Stimulated activated CD4-positive, alpha-beta T cell treated with anti-CD3 and anti-CD28 coated beads, Interleukin-15, amount 100 ng/mL, for 48 hours (primary cell): ENCODE results near the gene HBQ1.
"Not testable (repeated sequence)": the region's sequence is repeated elsewhere in the genome, so short reads cannot be mapped to it uniquely, and the experiment has no call there.

Experiments
- DNase-seq, 2 donors: peaks; one replicate each; pipeline ENCODE4 v3.0.0-alpha.2; 2020; ENCODE audit warnings: low read depth in 2 of 2

Gene HBQ1

DNA sequence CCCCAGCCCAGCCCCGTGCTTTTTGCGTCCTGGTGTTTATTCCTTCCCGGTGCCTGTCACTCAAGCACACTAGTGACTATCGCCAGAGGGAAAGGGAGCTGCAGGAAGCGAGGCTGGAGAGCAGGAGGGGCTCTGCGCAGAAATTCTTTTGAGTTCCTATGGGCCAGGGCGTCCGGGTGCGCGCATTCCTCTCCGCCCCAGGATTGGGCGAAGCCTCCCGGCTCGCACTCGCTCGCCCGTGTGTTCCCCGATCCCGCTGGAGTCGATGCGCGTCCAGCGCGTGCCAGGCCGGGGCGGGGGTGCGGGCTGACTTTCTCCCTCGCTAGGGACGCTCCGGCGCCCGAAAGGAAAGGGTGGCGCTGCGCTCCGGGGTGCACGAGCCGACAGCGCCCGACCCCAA lies 4.3 kb upstream of the HBQ1 start:
- not testable (repeated sequence) for DNase-seq

DNA sequence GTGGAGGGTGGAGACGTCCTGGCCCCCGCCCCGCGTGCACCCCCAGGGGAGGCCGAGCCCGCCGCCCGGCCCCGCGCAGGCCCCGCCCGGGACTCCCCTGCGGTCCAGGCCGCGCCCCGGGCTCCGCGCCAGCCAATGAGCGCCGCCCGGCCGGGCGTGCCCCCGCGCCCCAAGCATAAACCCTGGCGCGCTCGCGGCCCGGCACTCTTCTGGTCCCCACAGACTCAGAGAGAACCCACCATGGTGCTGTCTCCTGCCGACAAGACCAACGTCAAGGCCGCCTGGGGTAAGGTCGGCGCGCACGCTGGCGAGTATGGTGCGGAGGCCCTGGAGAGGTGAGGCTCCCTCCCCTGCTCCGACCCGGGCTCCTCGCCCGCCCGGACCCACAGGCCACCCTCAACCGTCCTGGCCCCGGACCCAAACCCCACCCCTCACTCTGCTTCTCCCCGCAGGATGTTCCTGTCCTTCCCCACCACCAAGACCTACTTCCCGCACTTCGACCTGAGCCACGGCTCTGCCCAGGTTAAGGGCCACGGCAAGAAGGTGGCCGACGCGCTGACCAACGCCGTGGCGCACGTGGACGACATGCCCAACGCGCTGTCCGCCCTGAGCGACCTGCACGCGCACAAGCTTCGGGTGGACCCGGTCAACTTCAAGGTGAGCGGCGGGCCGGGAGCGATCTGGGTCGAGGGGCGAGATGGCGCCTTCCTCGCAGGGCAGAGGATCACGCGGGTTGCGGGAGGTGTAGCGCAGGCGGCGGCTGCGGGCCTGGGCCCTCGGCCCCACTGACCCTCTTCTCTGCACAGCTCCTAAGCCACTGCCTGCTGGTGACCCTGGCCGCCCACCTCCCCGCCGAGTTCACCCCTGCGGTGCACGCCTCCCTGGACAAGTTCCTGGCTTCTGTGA lies 3.5 kb upstream of the HBQ1 start, which contains the start of gene HBA1:
Gene HBA1 (plus strand): TSS at position 204 of the 906 bp plus-strand sequence. CDS start 37 bp downstream, at position 241.
- DNase-seq: not testable (repeated sequence)

DNA sequence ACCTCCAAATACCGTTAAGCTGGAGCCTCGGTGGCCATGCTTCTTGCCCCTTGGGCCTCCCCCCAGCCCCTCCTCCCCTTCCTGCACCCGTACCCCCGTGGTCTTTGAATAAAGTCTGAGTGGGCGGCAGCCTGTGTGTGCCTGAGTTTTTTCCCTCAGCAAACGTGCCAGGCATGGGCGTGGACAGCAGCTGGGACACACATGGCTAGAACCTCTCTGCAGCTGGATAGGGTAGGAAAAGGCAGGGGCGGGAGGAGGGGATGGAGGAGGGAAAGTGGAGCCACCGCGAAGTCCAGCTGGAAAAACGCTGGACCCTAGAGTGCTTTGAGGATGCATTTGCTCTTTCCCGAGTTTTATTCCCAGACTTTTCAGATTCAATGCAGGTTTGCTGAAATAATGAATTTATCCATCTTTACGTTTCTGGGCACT lies 2.9 kb upstream of the HBQ1 start:
- no peak for DNase-seq

DNA sequence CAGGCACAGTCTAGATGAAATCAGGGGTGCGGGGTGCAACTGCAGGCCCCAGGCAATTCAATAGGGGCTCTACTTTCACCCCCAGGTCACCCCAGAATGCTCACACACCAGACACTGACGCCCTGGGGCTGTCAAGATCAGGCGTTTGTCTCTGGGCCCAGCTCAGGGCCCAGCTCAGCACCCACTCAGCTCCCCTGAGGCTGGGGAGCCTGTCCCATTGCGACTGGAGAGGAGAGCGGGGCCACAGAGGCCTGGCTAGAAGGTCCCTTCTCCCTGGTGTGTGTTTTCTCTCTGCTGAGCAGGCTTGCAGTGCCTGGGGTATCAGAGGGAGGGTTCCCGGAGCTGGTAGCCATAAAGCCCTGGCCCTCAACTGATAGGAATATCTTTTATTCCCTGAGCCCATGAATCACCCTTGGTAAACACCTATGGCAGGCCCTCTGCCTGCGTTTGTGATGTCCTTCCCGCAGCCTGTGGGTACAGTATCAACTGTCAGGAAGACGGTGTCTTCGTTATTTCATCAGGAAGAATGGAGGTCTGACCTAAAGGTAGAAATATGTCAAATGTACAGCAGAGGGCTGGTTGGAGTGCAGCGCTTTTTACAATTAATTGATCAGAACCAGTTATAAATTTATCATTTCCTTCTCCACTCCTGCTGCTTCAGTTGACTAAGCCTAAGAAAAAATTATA lies 2.1 kb upstream of the HBQ1 start:
- no peak for DNase-seq

DNA sequence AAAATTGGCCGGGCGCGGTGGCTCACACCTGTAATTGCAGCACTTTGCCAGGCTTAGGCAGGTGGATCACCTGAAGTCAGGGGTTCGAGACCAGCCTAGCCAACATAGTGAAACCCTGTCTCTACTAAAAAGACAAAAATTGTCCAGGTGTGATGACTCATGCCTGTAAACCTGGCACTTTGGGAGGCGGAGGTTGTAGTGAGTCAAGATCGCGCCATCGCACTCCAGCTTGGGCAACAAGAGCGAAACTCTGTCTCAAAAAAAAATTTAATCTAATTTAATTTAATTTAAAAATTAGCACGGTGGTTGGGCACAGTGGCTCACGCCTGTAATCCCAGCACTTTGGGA lies 1.6 kb upstream of the HBQ1 start:
- no peak for DNase-seq

DNA sequence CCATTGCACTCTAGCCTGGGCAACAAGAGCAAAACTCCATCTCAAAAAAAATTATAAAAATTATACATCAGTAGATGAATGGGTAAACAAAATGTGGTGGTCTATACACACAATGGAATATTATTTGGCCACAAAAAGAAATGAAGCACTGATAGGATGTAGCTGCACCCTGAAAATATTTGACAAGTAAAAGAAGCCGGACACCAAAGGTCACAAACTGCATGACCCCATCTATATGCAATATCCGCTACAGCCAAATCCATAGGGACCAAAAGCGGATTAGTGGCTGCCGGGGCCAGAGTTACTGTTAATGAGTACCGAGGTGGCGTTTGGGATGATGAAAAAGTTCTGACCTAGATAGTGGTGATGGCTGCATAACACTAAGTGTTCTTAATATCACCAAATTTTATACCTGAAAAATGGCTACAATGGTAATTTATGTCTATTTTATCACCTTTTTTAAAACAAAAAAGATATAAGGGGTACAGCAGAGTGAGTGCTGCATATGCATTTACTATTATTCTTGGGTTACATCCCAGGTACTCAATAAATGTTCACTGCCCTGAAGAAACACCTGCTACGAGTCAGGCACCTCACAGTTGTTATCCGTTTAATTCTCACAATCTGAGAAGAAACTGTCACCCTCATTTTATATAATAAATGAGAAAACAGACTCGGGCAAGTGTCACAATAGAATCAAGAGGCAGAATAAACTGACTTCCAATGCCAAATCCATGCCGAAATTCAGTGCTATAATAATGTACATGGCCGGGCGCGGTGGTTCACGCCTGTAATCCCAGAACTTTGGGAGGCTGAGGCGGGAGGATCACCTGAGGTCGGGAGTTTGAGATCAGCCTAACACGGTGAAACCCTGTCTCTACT lies 807 bp upstream of the HBQ1 start:
- DNase-seq: no peak

DNA sequence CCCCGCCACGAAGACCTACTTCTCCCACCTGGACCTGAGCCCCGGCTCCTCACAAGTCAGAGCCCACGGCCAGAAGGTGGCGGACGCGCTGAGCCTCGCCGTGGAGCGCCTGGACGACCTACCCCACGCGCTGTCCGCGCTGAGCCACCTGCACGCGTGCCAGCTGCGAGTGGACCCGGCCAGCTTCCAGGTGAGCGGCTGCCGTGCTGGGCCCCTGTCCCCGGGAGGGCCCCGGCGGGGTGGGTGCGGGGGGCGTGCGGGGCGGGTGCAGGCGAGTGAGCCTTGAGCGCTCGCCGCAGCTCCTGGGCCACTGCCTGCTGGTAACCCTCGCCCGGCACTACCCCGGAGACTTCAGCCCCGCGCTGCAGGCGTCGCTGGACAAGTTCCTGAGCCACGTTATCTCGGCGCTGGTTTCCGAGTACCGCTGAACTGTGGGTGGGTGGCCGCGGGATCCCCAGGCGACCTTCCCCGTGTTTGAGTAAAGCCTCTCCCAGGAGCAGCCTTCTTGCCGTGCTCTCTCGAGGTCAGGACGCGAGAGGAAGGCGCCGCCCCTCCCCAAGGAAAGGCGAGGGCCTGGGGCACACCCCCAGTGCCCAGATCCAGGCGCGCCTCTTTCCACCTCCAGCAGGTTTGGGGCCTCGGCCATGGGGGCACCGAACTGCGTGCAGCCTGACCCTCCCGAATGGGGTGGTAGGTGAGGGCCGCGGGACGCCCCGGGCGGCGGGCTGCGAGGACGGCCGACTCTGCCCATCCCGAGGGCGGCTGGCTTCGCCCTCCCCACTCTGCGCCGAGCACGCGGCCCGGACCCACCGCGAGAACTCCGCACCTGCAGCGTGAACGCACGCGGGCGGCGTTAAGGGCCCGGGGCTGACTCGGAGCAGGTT lies 664 bp downstream of the HBQ1 start:
- DNase-seq: peak; percentile 80 to 85

DNA sequence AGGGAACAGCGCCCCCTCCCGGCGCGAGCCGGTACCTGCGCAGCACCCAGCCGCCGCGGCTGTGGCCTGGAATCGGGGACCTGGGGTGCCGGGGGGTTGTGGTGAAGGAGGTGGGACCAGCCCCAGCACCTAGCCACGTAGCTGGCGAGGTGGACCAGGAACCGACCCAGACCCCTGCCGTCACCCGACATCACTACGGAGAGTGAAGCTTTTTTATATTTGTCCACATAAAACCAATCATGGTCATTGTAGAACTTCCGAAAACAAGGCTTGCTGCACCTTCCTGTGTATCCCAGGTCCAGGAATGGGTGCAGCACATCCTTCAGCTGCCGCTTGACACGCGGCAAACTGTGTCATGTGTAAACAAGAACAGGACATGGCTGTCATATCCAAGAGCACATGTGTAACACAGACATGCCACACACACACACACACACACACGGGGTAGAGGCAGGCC lies 1.3 kb downstream of the HBQ1 start:
- no peak for DNase-seq

DNA sequence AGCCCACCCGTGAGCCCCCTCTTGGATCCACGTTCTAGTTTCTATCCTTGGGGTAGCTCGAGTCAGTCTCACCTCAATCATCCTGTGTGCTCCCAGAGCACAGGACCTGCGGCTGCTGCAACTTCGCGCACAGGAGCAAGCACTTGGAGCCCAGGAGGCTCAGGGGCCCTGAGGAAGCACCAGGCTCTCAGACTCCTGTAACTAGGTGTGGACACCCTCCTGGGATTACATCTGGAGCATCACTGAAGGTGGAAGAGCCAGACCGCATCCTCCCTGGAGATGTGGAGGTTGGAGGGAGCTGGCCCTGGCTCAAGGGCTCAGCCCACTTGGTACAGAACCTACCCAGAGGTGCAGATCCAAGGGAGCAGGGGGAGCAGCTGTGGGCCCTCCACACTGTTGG lies 2.7 kb downstream of the HBQ1 start:
- DNase-seq: no peak

DNA sequence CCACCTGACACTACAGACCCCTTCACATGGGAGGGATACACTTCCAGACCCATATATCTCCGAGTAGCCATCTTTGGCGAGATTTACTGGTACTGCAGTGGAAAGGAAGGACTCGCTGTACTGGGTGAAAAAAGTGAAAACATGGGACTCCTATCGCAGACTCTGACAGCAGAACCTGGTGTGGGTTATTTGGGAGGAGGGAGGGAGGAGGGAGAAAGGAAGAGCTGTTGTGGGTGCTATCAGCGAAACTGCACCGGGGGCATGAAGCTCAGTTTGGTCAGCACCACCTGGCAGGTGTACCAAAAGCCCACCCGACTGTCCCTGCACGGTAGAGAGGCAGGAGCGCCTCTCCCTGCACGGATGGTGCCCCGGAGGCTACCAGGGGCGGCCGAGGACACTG lies 5.0 kb downstream of the HBQ1 start:
- DNase-seq: no peak

DNA sequence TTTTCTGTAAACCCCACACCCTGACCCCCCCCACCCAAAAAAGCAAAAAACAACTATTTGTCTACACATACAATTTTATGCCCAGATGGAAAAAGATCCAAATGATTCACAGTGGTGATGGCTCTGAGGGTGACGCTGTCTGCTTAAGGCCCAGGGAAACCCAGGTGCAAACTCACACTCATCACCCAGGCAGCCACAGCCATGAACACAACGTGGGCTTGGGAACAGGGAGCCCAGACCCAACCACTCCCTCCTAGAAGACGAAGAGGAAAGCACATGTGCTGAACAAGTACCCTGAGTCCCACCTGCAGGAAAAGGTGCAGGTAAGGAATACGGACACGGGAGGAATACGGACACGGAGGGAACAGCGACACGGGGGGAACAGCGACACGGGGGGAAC lies 5.4 kb downstream of the HBQ1 start:
- DNase-seq: no peak

DNA sequence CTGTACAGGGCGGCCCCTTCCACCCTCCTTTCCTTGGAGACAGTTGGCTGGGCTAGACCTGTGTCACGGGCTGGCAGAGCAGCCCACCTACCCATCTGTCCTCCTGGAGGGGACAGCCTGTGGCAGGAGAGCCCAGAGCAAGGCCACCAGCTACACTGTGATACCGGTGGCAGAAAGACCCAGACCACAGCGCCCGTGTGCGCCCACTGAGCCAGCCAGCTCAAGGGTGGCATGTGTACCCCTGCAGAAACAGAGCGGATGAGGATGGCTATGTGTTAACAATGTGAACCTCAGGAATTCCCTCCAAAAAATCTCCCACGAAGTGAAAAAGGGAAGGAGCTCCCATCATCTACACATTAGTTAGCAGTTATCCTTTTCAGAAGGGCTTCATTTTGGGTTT lies 7.1 kb downstream of the HBQ1 start:
- DNase-seq: no peak

DNA sequence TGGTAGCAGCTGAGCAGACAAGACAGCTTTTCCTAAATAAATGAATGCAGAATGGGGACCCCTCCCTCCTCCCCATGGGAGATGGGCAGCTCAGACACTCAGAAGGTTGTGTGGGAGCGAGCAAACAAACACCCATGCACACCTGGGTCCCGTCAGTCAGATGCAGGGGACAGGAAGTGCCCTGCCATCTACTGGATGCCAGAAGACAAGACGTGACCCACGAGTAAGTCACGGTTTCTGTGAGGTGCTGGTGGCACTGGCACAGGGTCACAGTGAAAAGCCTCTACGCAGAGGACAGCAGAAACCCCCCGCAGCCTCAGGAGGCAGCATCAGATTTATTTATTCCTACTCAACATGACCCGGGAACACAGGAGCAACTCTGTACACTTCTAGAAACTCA lies 8.4 kb downstream of the HBQ1 start:
- DNase-seq: no peak

DNA sequence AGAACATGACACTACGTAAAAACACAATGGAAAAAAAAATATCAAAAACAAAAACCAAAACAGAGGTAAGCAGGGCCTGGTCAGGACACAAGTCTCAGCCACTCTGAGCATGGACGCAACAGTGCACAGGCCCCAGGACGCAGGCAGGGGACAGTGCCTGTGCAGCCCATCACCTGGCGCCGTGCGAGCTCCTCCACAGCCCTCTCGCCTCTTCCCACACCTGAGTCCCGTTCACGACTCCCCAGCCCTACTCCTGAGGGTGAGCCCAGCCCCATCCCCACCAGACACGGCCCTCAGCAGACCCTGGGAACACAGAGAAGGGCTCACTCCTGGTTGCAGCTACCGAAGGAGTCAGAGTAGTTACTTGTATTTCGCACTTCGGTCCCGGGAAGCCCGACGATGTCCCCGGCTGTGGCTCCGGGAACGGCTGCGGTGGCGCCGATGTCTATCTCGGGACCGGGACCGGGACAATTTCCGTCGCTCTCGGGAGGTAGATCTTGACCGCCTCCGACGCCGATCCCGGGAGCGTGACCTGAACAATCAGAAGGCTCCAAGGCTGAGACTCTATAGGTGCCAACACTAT lies 9.4 kb downstream of the HBQ1 start:
- no peak for DNase-seq

DNA sequence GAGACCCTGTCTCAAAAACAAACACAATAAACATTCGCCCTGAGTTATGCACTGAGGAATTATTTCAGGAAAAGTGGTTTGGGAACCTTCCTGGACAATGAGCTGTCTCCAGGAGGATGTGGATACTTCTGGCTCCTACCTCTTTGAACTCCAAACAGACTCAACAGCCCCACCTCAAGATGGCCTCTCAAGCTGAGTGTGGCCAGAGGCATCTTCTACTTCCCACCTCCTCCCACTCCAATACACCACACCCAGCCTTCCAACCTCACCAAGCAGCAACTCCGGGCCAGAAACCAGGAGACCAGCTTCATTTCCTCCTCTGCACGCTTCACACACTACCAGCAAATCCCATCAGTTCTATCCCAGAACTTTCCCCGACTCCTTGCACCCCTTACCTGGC lies 11.6 kb downstream of the HBQ1 start:
- DNase-seq: no peak

DNA sequence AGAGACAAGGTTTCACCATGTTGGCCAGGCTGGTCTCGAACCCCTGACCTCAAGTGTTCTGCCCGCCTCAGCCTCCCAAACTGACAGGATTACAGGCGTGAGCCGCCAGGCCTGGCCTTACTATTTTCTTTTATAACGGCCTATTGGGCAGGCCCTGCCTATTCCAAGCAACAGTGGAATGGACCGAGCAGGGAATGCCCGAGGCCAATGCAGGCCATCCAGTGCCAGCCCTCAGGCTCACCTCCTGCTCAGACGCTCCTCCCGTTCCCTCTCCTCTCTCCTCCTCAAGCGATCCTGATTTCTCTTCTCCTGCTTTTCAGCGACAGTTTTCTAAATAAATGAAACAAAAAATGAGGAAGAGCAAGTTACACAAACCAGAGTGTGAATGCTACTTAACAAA lies 12.4 kb downstream of the HBQ1 start:
- DNase-seq: no peak

DNA sequence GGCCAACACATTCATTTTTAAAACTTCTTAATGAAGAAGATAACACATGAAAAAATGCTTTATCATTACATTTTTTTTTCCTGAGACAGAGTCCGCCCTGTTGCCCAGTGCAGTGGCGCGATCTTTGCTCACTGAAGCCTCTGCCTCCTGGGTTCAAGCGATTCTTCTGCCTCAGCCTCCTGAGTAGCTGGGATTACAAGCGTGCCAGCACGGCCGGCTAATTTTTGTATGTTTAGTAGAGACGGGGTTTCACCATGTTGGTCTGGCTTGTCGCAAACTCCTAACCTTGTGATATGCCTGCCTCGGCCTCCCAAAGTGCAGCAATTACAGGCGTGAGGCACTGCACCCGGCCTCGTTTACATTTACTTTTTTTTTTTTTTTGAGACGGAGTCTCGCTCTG lies 13.2 kb downstream of the HBQ1 start:
- DNase-seq: no peak

DNA sequence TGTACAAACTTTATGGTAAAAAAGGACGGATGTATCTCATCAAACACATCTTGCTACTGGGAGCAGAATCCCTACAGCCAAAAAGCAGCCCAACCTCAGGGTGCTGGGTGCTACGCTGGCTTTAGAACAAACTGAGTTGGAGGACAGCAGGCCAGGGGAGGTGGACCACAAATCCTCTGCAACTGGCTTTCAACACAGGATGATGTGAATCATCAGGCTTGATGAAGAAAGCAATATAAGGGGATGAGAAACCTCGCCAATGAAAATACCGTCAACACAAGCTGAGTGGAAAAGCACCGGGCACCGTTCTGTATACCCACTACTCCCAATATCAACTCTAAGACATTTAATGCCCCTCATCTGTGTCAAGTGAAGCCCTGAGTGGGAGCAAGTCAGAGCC lies 14.3 kb downstream of the HBQ1 start:
- DNase-seq: no peak

DNA sequence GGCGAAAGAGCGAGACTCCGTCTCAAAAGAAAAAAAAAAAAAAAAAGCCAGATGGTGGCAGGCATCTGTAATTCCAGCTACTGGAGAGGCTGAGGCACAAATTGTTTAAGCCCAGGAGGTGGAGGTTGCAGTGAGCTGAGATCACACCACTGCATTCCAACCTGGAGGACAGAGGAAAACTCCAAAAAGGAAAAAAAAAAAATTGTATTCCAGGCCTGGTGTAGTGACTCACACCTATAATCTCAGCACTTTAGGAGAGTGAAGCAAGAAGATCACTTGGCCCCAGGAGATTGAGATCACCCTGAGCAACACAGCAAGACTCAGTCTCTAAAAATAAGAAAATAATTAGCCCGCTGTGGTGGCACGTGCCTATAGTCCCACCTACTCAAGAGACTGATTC lies 20.1 kb downstream of the HBQ1 start:
- DNase-seq: no peak

DNA sequence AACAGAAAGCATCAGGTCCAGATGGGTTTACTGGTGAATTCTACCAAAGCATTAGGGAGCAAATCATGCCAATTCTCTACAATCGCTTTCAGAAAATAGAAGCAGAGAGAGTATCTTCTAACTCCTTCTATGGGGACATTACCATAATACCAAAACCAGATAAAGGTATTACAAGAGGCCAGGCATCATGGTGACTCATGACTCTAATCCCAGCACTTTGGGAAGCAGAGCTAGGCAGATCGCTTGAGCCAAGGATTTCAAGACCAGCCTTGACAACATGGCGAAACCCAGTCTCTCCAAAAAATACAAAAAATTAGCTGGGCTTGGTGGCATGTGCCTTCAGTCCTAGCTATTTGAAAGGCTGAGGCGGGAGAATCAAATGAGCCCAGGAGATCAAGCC lies 23.0 kb downstream of the HBQ1 start:
- no peak for DNase-seq

DNA sequence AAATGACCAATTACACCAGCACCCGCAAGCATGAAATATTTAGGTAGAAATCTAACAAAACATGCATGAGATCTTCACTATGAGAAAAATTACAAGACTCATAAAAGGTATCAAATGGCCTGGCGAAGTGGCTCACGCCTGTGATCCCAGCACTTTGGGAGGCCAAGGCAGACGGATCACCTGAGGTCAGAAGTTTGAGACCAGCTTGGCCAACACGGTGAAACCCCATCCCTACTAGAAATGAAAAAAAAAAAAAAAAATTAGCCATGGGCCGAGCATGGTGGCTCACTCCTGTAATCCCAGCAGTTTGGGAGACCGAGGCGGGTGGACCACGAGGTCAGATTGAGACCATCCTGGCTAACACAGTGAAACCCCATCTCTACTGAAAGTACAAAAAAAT lies 23.8 kb downstream of the HBQ1 start:
- not testable (repeated sequence) for DNase-seq
